ENCODE data around the gene JDP2. TPM values are rescaled to one million over a fixed set of nuclear protein-coding genes. Genes with fewer than 3 reads are reported as not detected.

JDP2 gene
- total RNA-seq, 1 donor from 2014 or later = 44.4 TPM

DNA sequence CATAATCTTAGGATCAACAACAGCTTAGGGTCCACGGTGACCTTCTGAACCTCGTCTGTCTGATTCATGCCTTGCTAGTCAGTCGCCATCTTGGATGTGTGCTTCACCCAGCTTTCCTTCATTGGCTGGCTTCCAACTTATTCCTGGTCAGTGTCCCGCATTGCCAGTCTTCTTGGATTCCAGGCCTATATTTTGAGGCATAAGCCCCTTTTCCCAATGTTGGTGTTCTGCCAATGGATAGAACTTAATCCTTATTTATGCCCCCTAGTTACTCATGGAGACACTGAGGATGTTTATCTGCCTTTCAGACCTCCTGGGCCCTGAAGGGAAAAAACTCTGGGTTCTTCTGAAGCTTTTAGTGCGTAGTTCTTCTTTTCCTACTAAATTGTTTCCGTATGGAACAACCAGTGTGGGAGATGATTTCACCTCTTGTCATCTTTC is 5.8 kb downstream of the JDP2 start:
- TF ChIP-seq, protein P1, sequence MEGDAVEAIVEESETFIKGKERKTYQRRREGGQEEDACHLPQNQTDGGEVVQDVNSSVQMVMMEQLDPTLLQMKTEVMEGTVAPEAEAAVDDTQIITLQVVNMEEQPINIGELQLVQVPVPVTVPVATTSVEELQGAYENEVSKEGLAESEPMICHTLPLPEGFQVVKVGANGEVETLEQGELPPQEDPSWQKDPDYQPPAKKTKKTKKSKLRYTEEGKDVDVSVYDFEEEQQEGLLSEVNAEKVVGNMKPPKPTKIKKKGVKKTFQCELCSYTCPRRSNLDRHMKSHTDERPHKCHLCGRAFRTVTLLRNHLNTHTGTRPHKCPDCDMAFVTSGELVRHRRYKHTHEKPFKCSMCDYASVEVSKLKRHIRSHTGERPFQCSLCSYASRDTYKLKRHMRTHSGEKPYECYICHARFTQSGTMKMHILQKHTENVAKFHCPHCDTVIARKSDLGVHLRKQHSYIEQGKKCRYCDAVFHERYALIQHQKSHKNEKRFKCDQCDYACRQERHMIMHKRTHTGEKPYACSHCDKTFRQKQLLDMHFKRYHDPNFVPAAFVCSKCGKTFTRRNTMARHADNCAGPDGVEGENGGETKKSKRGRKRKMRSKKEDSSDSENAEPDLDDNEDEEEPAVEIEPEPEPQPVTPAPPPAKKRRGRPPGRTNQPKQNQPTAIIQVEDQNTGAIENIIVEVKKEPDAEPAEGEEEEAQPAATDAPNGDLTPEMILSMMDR (IDR thresholded peaks at IDR 0.05; ENCODE audit: unreplicated experiment) = no peak
- Mint-ChIP-seq H3K9me3 (no peaks in the 10 kb centered on the region), H3K36me3 (peaks cover 25% of the 10 kb centered on the region), H3K4me1 (peaks cover 56% of the 10 kb centered on the region), H3K4me3 (no peak overlapping the region), H3K27me3 (ENCODE audit: low read depth) (no peaks in the 10 kb centered on the region), H3K27ac (peak overlapping the region; percentile 68)
- no peak for DNase-seq (ENCODE audit: low spot score in 2 of 2, unreplicated experiment in 2 of 2)

GRCh38 chr14:75434138-75434889 is 6.5 kb downstream of the JDP2 start:
- DNase-seq (ENCODE audit: low spot score in 2 of 2, unreplicated experiment in 2 of 2) = no peak
- peaks cover 28% of the 10 kb centered on the region for H3K36me3 Mint-ChIP-seq
- H3K4me3 Mint-ChIP-seq = no peak overlapping the region
- H3K27me3 Mint-ChIP-seq (ENCODE audit: low read depth) = no peaks in the 10 kb centered on the region
- TF ChIP-seq, protein P1 (IDR thresholded peaks at IDR 0.05; ENCODE audit: unreplicated experiment) = no peak
- peak overlapping the region; percentile 68 for H3K27ac Mint-ChIP-seq
- H3K9me3 Mint-ChIP-seq = no peaks in the 10 kb centered on the region
- peaks cover 51% of the 10 kb centered on the region for H3K4me1 Mint-ChIP-seq

- H3K9me3 Mint-ChIP-seq = no peaks in the 10 kb centered on the region
- H3K27ac Mint-ChIP-seq = peak overlapping the region; percentile 25
- no peak overlapping the region for H3K4me3 Mint-ChIP-seq
- no peak for DNase-seq (ENCODE audit: low spot score in 2 of 2, unreplicated experiment in 2 of 2)
- no peaks in the 10 kb centered on the region for H3K27me3 Mint-ChIP-seq (ENCODE audit: low read depth)
- peaks cover 33% of the 10 kb centered on the region for H3K36me3 Mint-ChIP-seq
- H3K4me1 Mint-ChIP-seq = peaks cover 45% of the 10 kb centered on the region
- TF ChIP-seq, protein P1 (IDR thresholded peaks at IDR 0.05; ENCODE audit: unreplicated experiment) = no peak
Observed at GRCh38 chr14:75434890-75435248, 7.0 kb downstream of the JDP2 start.

- Mint-ChIP-seq H3K9me3 (no peaks in the 10 kb centered on the region), H3K27ac (peak overlapping the region; percentile 25), H3K4me1 (peaks cover 39% of the 10 kb centered on the region), H3K4me3 (no peak overlapping the region), H3K36me3 (peaks cover 36% of the 10 kb centered on the region), H3K27me3 (ENCODE audit: low read depth) (no peaks in the 10 kb centered on the region)
- DNase-seq (ENCODE audit: low spot score in 2 of 2, unreplicated experiment in 2 of 2) = no peak
- TF ChIP-seq, protein P1 (IDR thresholded peaks at IDR 0.05; ENCODE audit: unreplicated experiment) = no peak
Observed at GRCh38 chr14:75435473-75435872, 7.7 kb downstream of the JDP2 start.

- Mint-ChIP-seq H3K4me3 (no peak overlapping the region), H3K36me3 (peaks cover 38% of the 10 kb centered on the region), H3K27me3 (ENCODE audit: low read depth) (no peaks in the 10 kb centered on the region), H3K9me3 (no peaks in the 10 kb centered on the region), H3K4me1 (peaks cover 35% of the 10 kb centered on the region), H3K27ac (no peak overlapping the region)
- no peak for DNase-seq (ENCODE audit: low spot score in 2 of 2, unreplicated experiment in 2 of 2)
- TF ChIP-seq, protein P1 (IDR thresholded peaks at IDR 0.05; ENCODE audit: unreplicated experiment) = no peak
Observed at GRCh38 chr14:75437201-75438143, 9.7 kb downstream of the JDP2 start.

Data from mesothelial cell of epicardium (in vitro differentiated cells).